Psoas muscle (tissue), 8 donors: ENCODE results near the gene NGFR. TPM values are rescaled to one million over a fixed set of nuclear protein-coding genes. Genes with fewer than 3 reads are reported as not detected.
A peak's percentile ranks its signal among the peaks of the same experiment; 100 is the strongest.

Experiments
- ATAC-seq, 4 donors: fragments of 200-7000 bp; cut with Tn5 transposase; one replicate each; pipeline ENCODE4 v1.9.1; 2020; ENCODE audit warnings: moderate library complexity in 3 of 4, mild to moderate bottlenecking in 2 of 4
- DNase-seq, 2 donors: peaks; one replicate each; pipeline ENCODE4 v3.0.0-alpha.2; 2020
- H3K27ac ChIP-seq: fragments of 200-600 bp; one replicate; pipeline ENCODE4 v1.8.0; 2022
- H3K27me3 ChIP-seq, 3 donors: fragments of 200-600 bp in 1 of 3; one replicate each; pipeline versions ENCODE4 v1.6.1 to v1.8.0; 2013 to 2022; ENCODE audit warnings: low read length in 2 of 3, mild to moderate bottlenecking in 2 of 3, moderate library complexity in 1 of 3; ENCODE audit not compliant: insufficient read depth in 3 of 3
- H3K36me3 ChIP-seq, 2 donors: fragments of 200-600 bp in 1 of 2; one replicate each; pipeline versions ENCODE4 v1.6.1 to v1.8.0; 2013 to 2022; ENCODE audit warnings: low read depth in 1 of 2, mild to moderate bottlenecking in 1 of 2, moderate library complexity in 1 of 2; ENCODE audit not compliant: insufficient read depth in 1 of 2
- H3K4me1 ChIP-seq: fragments of 200-600 bp; one replicate; pipeline ENCODE4 v1.8.0; 2022
- H3K4me3 ChIP-seq: fragments of 200-600 bp; one replicate; pipeline ENCODE4 v1.8.0; 2022; ENCODE audit warnings: mild to moderate bottlenecking
- H3K9me3 ChIP-seq: fragments of 200-600 bp; one replicate; pipeline ENCODE4 v1.8.0; 2022
- CTCF ChIP-seq: fragments of 200-600 bp; IDR thresholded peaks from one replicate; pipeline ENCODE4 v1.8.0; 2022; ENCODE audit warnings: antibody characterized with exemption
- WGBS, 3 donors: extraction: QIAGEN DNeasy Blood & Tissue Kit; methylation state at CpG; one replicate each; pipeline versions ENCODE4 v1.1.6 to v1.1.7; 2013; 5-methylcytosine and 5-hydroxymethylcytosine counted together
- intact Hi-C, 2 donors: fragments of 100-400 bp; cut with DNase I; formaldehyde crosslinking; loops; one replicate each; pipeline versions ENCODE4 v1.11.0 to v1.14.2; 2022
- polyA plus RNA-seq, 3 donors: library from polyadenylated mRNA; stranded (reverse); fragments of 200-250 nt; gene quantifications; one replicate each; pipeline ENCODE4 v1.2.3, GENCODE V29; 2013
- total RNA-seq, 4 donors: library from RNA; stranded (reverse); fragmentation: NEBNext Ultra II Directional in 2 of 4; extraction: Animal tissue kit (Norgen Biotek cat#: 25700) in 2 of 4; gene quantifications; one replicate each; pipeline versions ENCODE4 v1.2.1 to v1.2.4, GENCODE V29; 2021 to 2023
- donor health status: healthy with polysubstance abuse.
- donor health status: DM: no; HTN: no; CAD: no; lungs with moderate emphysema.
- donor health status: Bipolar disorder and iron deficiency.
- donor health status: healthy.
- donor health status: DM: yes; HTN: yes; CAD: no.
- donor health status: DM: no; HTN: no; CAD: no.
- donor health status: DM: no; HTN: no; CAD: no.
- donor health status: DM: yes; HTN: yes; CAD: no.

The NGFR gene
- total and polyA plus RNA-seq, 7 donors: 0.74 to 13.5 (median 2.2) TPM

- DNase-seq (no peak), ATAC-seq (no peak)
- WGBS, 3 donors: 93 to 100% (median 100%) methylated on average over 1 of the region's 1 CpG
- peaks cover 20% of the 10 kb centered on the region for H3K4me1 ChIP-seq
- H3K36me3 ChIP-seq: no peaks in the 10 kb centered on the region
- H3K9me3 ChIP-seq: peaks cover 3% of the 10 kb centered on the region
- TF ChIP-seq CTCF: no peak
- H3K27ac ChIP-seq: no peak overlapping the region
- no peak overlapping the region for H3K4me3 ChIP-seq
- intact Hi-C loops: no loop called here
- H3K27me3 ChIP-seq: peaks cover 0 to 8% (median 0%) of the 10 kb centered on the region in 3 donors
Measured at GRCh38 chr17:49467175-49467574, 27.9 kb upstream of the NGFR start.

- intact Hi-C loops: no loop called here
- WGBS, 3 donors: 92 to 100% (median 93%) methylated on average over 1 of the region's 1 CpG
- no peak for TF ChIP-seq CTCF
- Histone ChIP-seq H3K4me3 (no peak overlapping the region), H3K27ac (no peak overlapping the region), H3K27me3 (peaks cover 0 to 4% (median 0%) of the 10 kb centered on the region in 3 donors), H3K9me3 (peaks cover 2% of the 10 kb centered on the region), H3K36me3 (no peaks in the 10 kb centered on the region), H3K4me1 (peaks cover 20% of the 10 kb centered on the region)
- peak in 1 of 4 donors; percentile 16 for ATAC-seq
- peak; percentile 40 to 69 for DNase-seq
Measured at GRCh38 chr17:49468811-49469385, 26.2 kb upstream of the NGFR start.

GRCh38 chr17:49469831-49470810 lies 25.0 kb upstream of the NGFR start:
- H3K4me1 ChIP-seq: peaks cover 20% of the 10 kb centered on the region
- no peak for TF ChIP-seq CTCF
- H3K27me3 ChIP-seq: peaks cover 0 to 4% (median 0%) of the 10 kb centered on the region in 3 donors
- no peak overlapping the region for H3K27ac ChIP-seq
- peak in 2 of 4 donors; percentile 18 to 47 for ATAC-seq
- intact Hi-C loops: loop anchor here in 1 of 2 donors (5.0 kb wide), 1 partner anchor 33 kb away; no protein-coding TSS in a partner anchor
- no peaks in the 10 kb centered on the region for H3K9me3 ChIP-seq
- WGBS, 3 donors: 26 to 30% (median 26%) methylated on average over 49 to 52 of the region's 52 CpGs
- peak; percentile 46 to 69 for DNase-seq
- H3K4me3 ChIP-seq: peak overlapping the region; percentile 34
- no peaks in the 10 kb centered on the region for H3K36me3 ChIP-seq

GRCh38 chr17:49471089-49471683 lies 23.9 kb upstream of the NGFR start:
- ATAC-seq: peak; percentile 84 to 94 (median 90)
- H3K4me1 ChIP-seq: peaks cover 20% of the 10 kb centered on the region
- H3K9me3 ChIP-seq: no peaks in the 10 kb centered on the region
- intact Hi-C loops: loop anchor here in 1 of 2 donors (5.0 kb wide), 1 partner anchor 34 kb away; no protein-coding TSS in a partner anchor
- no peak overlapping the region for H3K4me3 ChIP-seq
- 6 to 9% (median 7%) methylated on average over 13 of the region's 13 CpGs for WGBS, 3 donors
- no peak for TF ChIP-seq CTCF
- no peaks in the 10 kb centered on the region for H3K36me3 ChIP-seq
- H3K27me3 ChIP-seq: peaks cover 0 to 4% (median 3%) of the 10 kb centered on the region in 3 donors
- H3K27ac ChIP-seq: peak overlapping the region; percentile 53
- DNase-seq: peak; percentile 47 to 70
